Stimulated activated CD4-positive, alpha-beta T cell treated with anti-CD3 and anti-CD28 coated beads, Interleukin-2, amount 100 ng/mL, for 4 hours (primary cell): ENCODE measurements around the gene DSCAML1.

Source experiments
- DNase-seq: peaks from one replicate; pipeline ENCODE4 v3.0.0-alpha.2; 2020; ENCODE audit warnings: low read depth

The DSCAML1 gene

GRCh38 chr11:117722082-117722481 is 74.9 kb downstream of the DSCAML1 start:
- DNase-seq, result no peak

DNA sequence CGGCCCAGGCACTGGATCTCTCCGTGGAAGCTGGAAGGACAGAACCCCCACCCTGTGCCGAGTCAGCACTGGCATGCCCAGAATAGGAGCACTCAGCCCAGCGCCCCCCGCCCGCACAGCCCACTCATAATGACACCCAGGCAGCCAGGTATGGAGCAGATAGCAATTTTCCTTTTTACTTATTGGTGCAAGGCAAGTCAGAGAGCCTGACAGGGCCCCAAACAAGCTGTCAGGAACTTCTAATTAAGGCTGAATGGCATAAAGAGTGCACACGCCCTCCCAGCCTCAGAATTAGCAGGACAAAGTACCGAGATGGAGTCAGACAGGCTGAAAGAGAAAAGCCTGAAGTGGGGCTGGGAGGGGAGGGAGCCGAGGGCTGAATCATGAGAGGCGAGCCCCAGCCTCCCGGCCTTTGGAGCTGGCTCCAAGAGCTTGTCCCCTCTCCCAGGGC is 76.9 kb downstream of the DSCAML1 start:
- DNase-seq, result no peak

DNA sequence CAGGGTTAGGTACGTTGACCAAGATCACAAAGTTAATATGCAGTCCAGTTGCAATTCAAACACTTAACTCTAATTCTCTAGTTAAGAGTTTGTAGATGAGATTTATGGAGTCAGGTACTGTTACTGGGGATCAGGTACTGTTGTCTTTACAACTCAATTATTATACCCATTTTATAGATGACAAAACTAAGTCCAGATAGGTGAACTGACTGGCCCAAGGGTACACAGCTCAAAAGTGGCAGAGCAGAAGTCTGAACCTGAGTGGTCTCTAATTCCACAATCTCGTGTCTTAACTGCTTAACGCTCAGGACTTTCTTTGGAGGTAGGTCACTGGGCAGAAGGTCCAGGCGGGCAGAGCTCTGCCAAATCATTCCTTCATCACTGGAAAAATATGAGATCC is 77.5 kb downstream of the DSCAML1 start:
- DNase-seq, result no peak

GRCh38 chr11:117717485-117718314 is 79.3 kb downstream of the DSCAML1 start:
- DNase-seq, result no peak

- no peak for DNase-seq
Observed at GRCh38 chr11:117716521-117717440, 80.2 kb downstream of the DSCAML1 start.

DNA sequence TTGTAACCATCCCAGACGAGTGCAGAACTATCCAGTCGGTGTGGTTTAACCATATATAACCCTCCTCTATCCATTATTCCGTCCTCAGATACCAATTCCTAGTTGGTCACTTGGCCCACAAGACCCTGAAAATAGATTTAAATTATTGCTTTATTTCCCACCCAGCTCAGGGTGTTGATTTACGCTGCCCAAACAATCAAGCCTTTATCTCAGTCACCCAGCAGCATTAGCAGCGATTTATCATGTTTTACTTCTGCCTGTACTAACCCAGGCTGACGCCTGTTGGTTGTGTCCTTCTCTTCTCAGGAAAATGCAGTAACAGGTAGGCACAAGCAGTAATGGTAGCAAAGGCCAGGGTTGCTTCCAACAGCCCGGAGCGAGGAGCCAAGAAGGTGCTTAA is 81.2 kb downstream of the DSCAML1 start:
- no peak for DNase-seq

DNA sequence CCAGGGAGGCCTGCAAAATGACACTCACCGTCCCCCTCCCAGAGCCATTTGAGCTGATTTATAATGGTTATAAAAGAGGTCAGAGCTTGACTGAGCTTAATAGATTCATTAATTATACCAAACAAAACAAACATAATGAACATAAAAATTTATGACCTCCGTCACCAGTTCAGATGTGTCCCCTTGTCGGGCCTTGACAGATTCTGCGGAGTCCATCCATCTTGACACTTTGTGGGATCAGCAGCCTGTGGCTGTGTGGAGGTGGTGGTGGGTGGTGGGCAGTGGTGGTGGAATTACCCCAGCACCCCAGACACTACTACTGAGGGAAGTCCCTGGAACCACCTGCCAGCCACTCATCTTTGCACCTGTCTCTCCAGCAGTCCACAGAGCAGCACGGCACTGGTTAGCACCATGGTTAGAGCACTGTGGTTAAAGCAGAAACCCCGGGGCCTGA is 83.5 kb downstream of the DSCAML1 start:
- DNase-seq, result no peak

GRCh38 chr11:117712530-117712929 is 84.5 kb downstream of the DSCAML1 start:
- no peak for DNase-seq

DNA sequence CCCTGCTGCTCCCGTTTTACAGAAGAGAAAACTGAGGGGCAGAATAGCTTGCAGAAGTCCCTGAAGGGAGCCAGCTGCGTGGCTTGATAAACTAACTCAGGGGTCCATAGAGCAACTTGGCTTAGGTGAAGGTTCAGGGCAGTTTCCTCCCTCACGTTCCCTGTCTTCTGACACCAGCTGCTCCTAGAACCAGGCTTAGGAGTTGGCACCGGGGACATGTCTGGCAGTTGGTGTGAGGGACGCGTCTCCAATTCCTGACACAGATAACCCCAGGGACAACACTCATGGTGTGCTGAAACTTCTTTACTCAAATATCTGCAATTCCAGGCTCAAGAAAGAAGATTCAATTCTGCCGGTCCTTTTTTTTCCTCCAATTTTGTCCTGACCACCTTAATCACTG is 85.7 kb downstream of the DSCAML1 start:
- no peak for DNase-seq

DNA sequence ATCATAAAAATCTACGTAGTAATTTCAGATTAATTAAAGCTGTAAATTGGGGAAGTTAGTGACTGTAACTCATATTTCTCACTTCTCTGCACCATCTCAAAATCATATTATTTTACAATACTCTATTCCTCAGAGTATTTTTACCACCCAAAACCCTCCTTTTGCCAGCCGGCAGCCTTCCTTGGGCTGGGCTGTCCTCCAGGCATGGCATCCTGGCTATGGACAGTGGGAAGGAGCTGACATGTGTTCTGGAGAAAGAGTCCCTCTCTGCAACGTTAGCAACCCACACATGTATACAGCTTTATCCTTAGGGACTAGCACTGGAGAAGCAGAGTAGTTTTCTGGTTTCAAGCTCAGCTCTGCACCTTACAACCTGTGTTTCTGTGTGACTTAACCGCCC is 86.8 kb downstream of the DSCAML1 start:
- DNase-seq, result no peak

- no peak for DNase-seq
Observed at GRCh38 chr11:117706322-117706814, 90.6 kb downstream of the DSCAML1 start.

- DNase-seq, result no peak
Observed at GRCh38 chr11:117705866-117706265, 91.2 kb downstream of the DSCAML1 start.

DNA sequence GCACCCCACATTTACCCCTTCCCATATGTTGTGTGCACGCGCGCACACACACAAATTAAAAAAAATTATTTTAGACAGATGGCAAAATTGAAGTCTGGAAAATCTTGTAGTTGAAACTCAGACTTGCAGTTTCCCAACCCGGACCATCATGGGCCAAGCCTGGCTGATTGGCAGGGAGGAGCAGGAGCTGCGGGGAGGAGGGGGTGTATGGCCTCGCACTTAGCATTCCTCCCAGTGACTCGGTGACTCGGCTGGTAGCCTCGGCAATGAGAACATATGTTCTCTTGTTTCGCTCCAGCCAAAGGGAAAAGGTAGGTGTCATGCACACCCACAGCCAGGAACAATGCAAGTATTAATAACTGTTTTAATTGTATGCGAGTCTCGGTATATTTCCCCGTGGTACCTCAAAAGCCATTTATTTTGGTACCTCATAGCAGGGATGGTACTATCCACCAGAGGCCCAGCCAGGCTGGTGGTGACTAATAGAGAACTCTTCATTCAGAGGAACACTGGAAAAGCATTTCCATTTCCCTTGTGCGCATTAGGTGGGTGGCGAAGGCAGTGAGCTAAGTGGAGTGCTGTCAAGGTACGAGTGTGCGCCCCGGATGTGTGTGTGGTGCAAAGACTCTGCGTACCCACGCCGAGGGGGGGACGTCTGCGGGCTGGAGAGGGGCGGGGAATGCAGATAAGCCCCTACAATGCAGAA is 92.5 kb downstream of the DSCAML1 start:
- DNase-seq, result no peak

GRCh38 chr11:117702946-117703598 is 93.9 kb downstream of the DSCAML1 start:
- no peak for DNase-seq

GRCh38 chr11:117701781-117702180 is 95.2 kb downstream of the DSCAML1 start:
- no peak for DNase-seq

GRCh38 chr11:117700551-117700950 is 96.5 kb downstream of the DSCAML1 start:
- DNase-seq, result no peak

GRCh38 chr11:117697319-117697718 is 99.7 kb downstream of the DSCAML1 start:
- no peak for DNase-seq

DNA sequence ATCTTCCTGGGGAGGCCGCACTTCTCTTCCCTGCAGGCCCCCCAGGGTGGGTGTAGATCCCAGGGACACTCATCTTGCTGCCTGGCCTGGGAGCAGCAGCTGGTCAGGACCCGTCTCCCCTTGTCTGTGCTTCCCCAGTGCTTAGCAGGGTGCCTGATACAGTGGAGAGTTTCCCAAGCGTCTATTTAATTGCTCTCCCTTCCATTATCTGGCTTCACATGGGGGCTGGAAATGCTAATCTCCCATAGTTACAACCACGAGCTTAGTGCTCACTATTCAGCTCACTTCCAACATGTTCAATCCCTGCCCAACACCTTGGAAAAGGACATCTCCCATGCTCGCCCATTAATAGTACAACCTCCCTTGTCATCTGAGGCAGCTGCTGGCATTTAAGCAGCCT is 100.5 kb downstream of the DSCAML1 start:
- no peak for DNase-seq

- DNase-seq, result no peak
Observed at GRCh38 chr11:117693344-117693743, 103.7 kb downstream of the DSCAML1 start.

- DNase-seq, result no peak
Observed at GRCh38 chr11:117691516-117691915, 105.5 kb downstream of the DSCAML1 start.

DNA sequence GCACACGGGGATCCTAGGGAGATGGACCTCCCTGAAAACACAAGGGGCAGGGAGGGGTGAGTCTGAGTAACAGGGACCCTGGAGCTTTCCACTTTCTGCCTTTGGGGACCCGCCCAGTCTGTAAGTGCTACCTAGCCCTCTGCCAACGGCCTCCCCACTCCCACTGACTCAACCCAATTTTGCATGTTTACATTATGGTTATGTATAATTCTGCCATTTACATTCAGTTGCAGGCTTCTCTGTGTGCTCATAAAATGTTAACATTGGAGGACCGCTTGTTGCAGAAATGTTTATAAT is 105.8 kb downstream of the DSCAML1 start:
- no peak for DNase-seq
